Activated CD8-positive, alpha-beta T cell treated with anti-CD3 and anti-CD28 coated beads for 36 hours (primary cell): ENCODE measurements around the gene GSTT2B. TPM values are rescaled to one million over a fixed set of nuclear protein-coding genes. Genes with fewer than 3 reads are reported as not detected.
A peak's percentile ranks its signal among the peaks of the same experiment; 100 is the strongest.

Experiments used
- ATAC-seq: fragments of 200-7000 bp; cut with Tn5 transposase; one replicate; pipeline ENCODE4 v1.10.0; 2021; ENCODE audit warnings: mild to moderate bottlenecking, moderate library complexity
- CTCF ChIA-PET: fragments of 350-600 bp; sonication (Branson Sonifier 250); formaldehyde crosslinking; loops from one replicate; lab custom pipeline; 2021; ENCODE audit warnings: antibody characterized with exemption; lab: Charles Lee
- POLR2A ChIA-PET: fragments of 350-600 bp; sonication (Branson Sonifier 250); formaldehyde crosslinking; loops from one replicate; lab custom pipeline; 2021; ENCODE audit warnings: antibody characterized with exemption; lab: Charles Lee
- DNase-seq: peaks from one replicate; pipeline ENCODE4 v3.0.0-alpha.2; 2020
- H3K27ac Mint-ChIP-seq: one replicate; pipeline ENCODE4 v1.8.0; 2021; ENCODE audit warnings: mild to moderate bottlenecking, mixed read lengths
- H3K27me3 Mint-ChIP-seq: one replicate; pipeline ENCODE4 v1.8.0; 2021; ENCODE audit warnings: mixed read lengths
- H3K36me3 Mint-ChIP-seq: one replicate; pipeline ENCODE4 v1.8.0; 2021; ENCODE audit warnings: low read depth, mixed read lengths
- H3K4me1 Mint-ChIP-seq: one replicate; pipeline ENCODE4 v1.8.0; 2021; ENCODE audit warnings: low read depth, mixed read lengths
- H3K4me3 Mint-ChIP-seq: one replicate; pipeline ENCODE4 v1.8.0; 2021; ENCODE audit warnings: mild to moderate bottlenecking, moderate library complexity, mixed read lengths
- H3K9me3 Mint-ChIP-seq: one replicate; pipeline ENCODE4 v1.8.0; 2021; ENCODE audit warnings: mixed read lengths
- CTCF ChIP-seq: fragments of 200-600 bp; IDR thresholded peaks from one replicate; pipeline ENCODE4 v1.8.0; 2022; ENCODE audit warnings: antibody characterized with exemption, mild to moderate bottlenecking
- intact Hi-C: fragments of 100-400 bp; cut with micrococcal nuclease; formaldehyde crosslinking; loops from one replicate; pipeline ENCODE4 v1.10.0; 2022
- total RNA-seq, 2 experiments: library from RNA; stranded (reverse); gene quantifications; one replicate each; pipeline ENCODE4 v1.2.3, GENCODE V29; 2021

Gene GSTT2B
- total RNA-seq, 2 experiments from 2014 or later, result not detected

- DNase-seq, result no peak
- H3K4me1 Mint-ChIP-seq, result peaks cover 34% of the 10 kb centered on the region
- no peaks in the 10 kb centered on the region for H3K27me3 Mint-ChIP-seq
- peak overlapping the region; percentile 99 for H3K27ac Mint-ChIP-seq
- CTCF ChIA-PET, result no interaction called here
- H3K36me3 Mint-ChIP-seq, result peaks cover 21% of the 10 kb centered on the region
- intact Hi-C loops, result no loop called here
- H3K4me3 Mint-ChIP-seq, result no peak overlapping the region
- TF ChIP-seq CTCF, result no peak
- POLR2A ChIA-PET, result interaction anchor here (9.5 kb wide), 1 partner anchor 18 kb away, joined by 125 read pairs; the partner anchor contains the start of gene MIF
- no peak for ATAC-seq
- H3K9me3 Mint-ChIP-seq, result no peaks in the 10 kb centered on the region
Measured at GRCh38 chr22:23915290-23915689, 45.7 kb downstream of the GSTT2B start.

DNA sequence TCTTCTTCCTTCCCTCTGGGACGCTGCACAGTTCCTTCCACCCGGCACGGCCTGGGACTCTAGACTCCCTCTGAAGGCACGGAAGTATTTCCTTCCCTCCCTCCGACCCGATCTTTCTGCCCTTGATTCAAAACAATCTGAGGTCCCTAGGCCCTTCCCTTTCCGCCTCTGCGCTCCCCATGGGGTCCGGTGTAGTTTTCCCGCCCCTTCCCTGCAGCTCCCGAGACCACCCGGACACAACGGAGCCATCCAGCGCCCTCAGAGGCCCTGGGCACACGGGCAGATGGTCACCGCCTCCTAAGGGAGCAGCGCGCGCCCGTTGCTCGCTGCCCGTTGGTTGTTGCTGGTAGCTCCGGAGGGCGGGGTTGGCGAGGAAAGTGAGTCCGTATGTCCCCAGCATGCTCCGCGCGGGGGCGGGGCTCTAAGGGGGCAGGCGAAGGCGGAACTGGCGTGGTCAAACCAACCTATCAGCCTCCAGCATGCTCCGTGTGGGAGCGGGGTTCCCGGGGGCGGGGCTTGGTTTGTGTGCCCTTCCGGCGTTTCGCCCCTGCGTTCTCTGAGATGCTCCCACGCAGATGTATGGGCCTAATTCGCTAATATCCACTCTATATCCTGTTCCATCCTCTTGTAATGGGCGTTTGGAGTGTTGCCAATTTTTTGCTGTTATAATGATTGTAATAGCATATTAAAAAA, 47.2 kb downstream of the GSTT2B start:
- ChIA-PET CTCF (interaction anchor here (0.7 to 2.1 kb wide), 3 partner anchors 17 to 64 kb away, joined by 4 to 19 read pairs (median 4); partner anchors contain the start of gene MIF), POLR2A (interaction anchor here (0.7 to 9.5 kb wide), 7 partner anchors 10 to 243 kb away, joined by 3 to 125 read pairs (median 5); partner anchors contain the start of genes MIF and SLC2A11)
- no peak for TF ChIP-seq CTCF
- H3K4me3 Mint-ChIP-seq, result peak overlapping the region; percentile 93
- H3K36me3 Mint-ChIP-seq, result peaks cover 17% of the 10 kb centered on the region
- ATAC-seq (peak; percentile 99), DNase-seq (peak; percentile 100)
- no peaks in the 10 kb centered on the region for H3K27me3 Mint-ChIP-seq
- intact Hi-C loops, result no loop called here
- H3K9me3 Mint-ChIP-seq, result no peaks in the 10 kb centered on the region
- H3K4me1 Mint-ChIP-seq, result peaks cover 34% of the 10 kb centered on the region
- peak overlapping the region; percentile 99 for H3K27ac Mint-ChIP-seq

GRCh38 chr22:23913306-23913660, 47.7 kb downstream of the GSTT2B start:
- no peak for TF ChIP-seq CTCF
- intact Hi-C loops, result no loop called here
- Mint-ChIP-seq H3K27ac (peak overlapping the region; percentile 99), H3K4me3 (peak overlapping the region; percentile 93), H3K27me3 (no peaks in the 10 kb centered on the region), H3K4me1 (peaks cover 34% of the 10 kb centered on the region), H3K36me3 (peaks cover 14% of the 10 kb centered on the region), H3K9me3 (no peaks in the 10 kb centered on the region)
- DNase-seq (peak; percentile 76), ATAC-seq (peak; percentile 22)
- CTCF ChIA-PET, result interaction anchor here (1.4 to 2.1 kb wide), 2 partner anchors 17 to 19 kb away, joined by 4 to 19 read pairs; partner anchors contain the start of gene MIF
- POLR2A ChIA-PET, result interaction anchor here (0.6 to 9.5 kb wide), 9 partner anchors 9 to 647 kb away, joined by 3 to 125 read pairs (median 4); partner anchors contain the start of genes MIF and SLC2A11

GRCh38 chr22:23912293-23912903, 48.6 kb downstream of the GSTT2B start:
- ATAC-seq (no peak), DNase-seq (no peak)
- POLR2A ChIA-PET, result interaction anchor here (0.7 to 9.5 kb wide), 6 partner anchors 9 to 245 kb away, joined by 3 to 125 read pairs (median 4); partner anchors contain the start of genes CABIN1 and MIF
- Mint-ChIP-seq H3K27ac (peak overlapping the region; percentile 55), H3K9me3 (no peaks in the 10 kb centered on the region), H3K27me3 (no peaks in the 10 kb centered on the region), H3K4me1 (peaks cover 34% of the 10 kb centered on the region), H3K4me3 (no peak overlapping the region), H3K36me3 (peaks cover 10% of the 10 kb centered on the region)
- intact Hi-C loops, result no loop called here
- TF ChIP-seq CTCF, result no peak
- CTCF ChIA-PET, result interaction anchor here (1.2 to 2.2 kb wide), 4 partner anchors 9 to 18 kb away, joined by 3 to 19 read pairs (median 8); partner anchors contain the start of gene MIF
